H1 (cell line): Measurements from ENCODE around the gene ARHGEF7. TPM values are rescaled to one million over a fixed set of nuclear protein-coding genes. Genes with fewer than 3 reads are reported as not detected.

Experiments
- CTCF ChIA-PET: fragments of 300-600 bp; sonication (Branson Sonifier 250); formaldehyde crosslinking; loops from one replicate; lab custom pipeline; 2021; ENCODE audit not compliant: partially characterized antibody; lab: Charles Lee
- POLR2A ChIA-PET: fragments of 300-600 bp; sonication (Branson Sonifier 250); formaldehyde crosslinking; loops from one replicate; lab custom pipeline; 2021; ENCODE audit warnings: inconsistent platforms; ENCODE audit not compliant: partially characterized antibody; lab: Charles Lee
- DNase-seq, 2 experiments: peaks; one replicate each; pipeline versions ENCODE4 v3.0.0 to v3.0.0-alpha.2; 2010 to 2022; ENCODE audit warnings: low spot score in 2 of 2, low read depth in 1 of 2, mixed read lengths in 1 of 2
- FAIRE-seq: peaks from 2 replicates; lab custom pipeline; 2011; peaks lifted over from hg19 to GRCh38; lab: Jason Lieb, UNC
- H2AFZ ChIP-seq: 2 replicates; pipeline ENCODE4 v1.8.1; 2012; ENCODE audit warnings: low read length, inconsistent platforms
- H2AK5ac ChIP-seq: 2 replicates; pipeline ENCODE4 v1.6.1; 2013; ENCODE audit warnings: low read depth, low read length
- H2BK120ac ChIP-seq: replicated peaks from 2 replicates; pipeline ENCODE3; 2013; ENCODE audit warnings: low read depth, low read length, inconsistent platforms
- H2BK12ac ChIP-seq: 2 replicates; pipeline ENCODE4 v1.6.1; 2013; ENCODE audit warnings: low read depth, low read length
- H2BK15ac ChIP-seq: 2 replicates; pipeline ENCODE4 v1.6.1; 2013; ENCODE audit warnings: low read length
- H2BK20ac ChIP-seq: 2 replicates; pipeline ENCODE4 v1.6.1; 2013; ENCODE audit warnings: low read length
- H2BK5ac ChIP-seq: 2 replicates; pipeline ENCODE4 v1.6.1; 2013; ENCODE audit warnings: low read depth, low read length
- H3K14ac ChIP-seq: 2 replicates; pipeline ENCODE4 v1.6.1; 2013; ENCODE audit warnings: inconsistent platforms; ENCODE audit not compliant: insufficient read length
- H3K18ac ChIP-seq: 2 replicates; pipeline ENCODE4 v1.6.1; 2013; ENCODE audit warnings: low read length; ENCODE audit errors: extremely low read depth
- H3K23ac ChIP-seq: 2 replicates; pipeline ENCODE4 v1.6.1; 2013; ENCODE audit warnings: inconsistent platforms; ENCODE audit not compliant: insufficient read length
- H3K23me2 ChIP-seq: 2 replicates; pipeline ENCODE4 v1.6.1; 2013; ENCODE audit warnings: low read depth, low read length
- H3K27ac ChIP-seq: 2 replicates; pipeline ENCODE4 v1.6.1; 2011; ENCODE audit warnings: low read depth, low read length, inconsistent platforms
- H3K27me3 ChIP-seq, 4 experiments: replicated peaks in 1 of 4; 1 replicate in 1 of 4; 2 replicates in 3 of 4; pipeline versions ENCODE4 v1.6.1 to v1.8.1; 2011 to 2013; ENCODE audit warnings: low read length in 3 of 4, mild to moderate bottlenecking in 3 of 4, inconsistent platforms in 2 of 4, mixed read lengths in 2 of 4, moderate library complexity in 1 of 4; ENCODE audit not compliant: control insufficient read depth in 3 of 4, insufficient read depth in 3 of 4; ENCODE audit errors: extremely low read depth in 1 of 4
- H3K36me3 ChIP-seq, 4 experiments: 2 replicates each; pipeline versions ENCODE4 v1.6.1 to v1.8.1; 2011 to 2013; ENCODE audit warnings: mild to moderate bottlenecking in 4 of 4, low read length in 3 of 4, moderate library complexity in 2 of 4, control low read depth in 1 of 4, inconsistent platforms in 1 of 4; ENCODE audit not compliant: insufficient read depth in 4 of 4, control insufficient read depth in 2 of 4
- H3K4ac ChIP-seq: replicated peaks from 2 replicates; pipeline ENCODE3; 2013; ENCODE audit warnings: low read length, low read depth, mixed read lengths, inconsistent platforms; ENCODE audit not compliant: insufficient read length
- H3K4me1 ChIP-seq, 4 experiments: replicated peaks in 1 of 4; 1 replicate in 1 of 4; 2 replicates in 3 of 4; pipeline versions ENCODE4 v1.6.1 to v1.8.1; 2011 to 2013; ENCODE audit warnings: low read length in 3 of 4, inconsistent platforms in 2 of 4, mixed read lengths in 1 of 4; ENCODE audit not compliant: insufficient read depth in 4 of 4, control insufficient read depth in 3 of 4
- H3K4me2 ChIP-seq, 2 experiments: 2 replicates each; pipeline versions ENCODE4 v1.6.1 to v1.8.1; 2011 to 2013; ENCODE audit warnings: low read depth in 2 of 2, low read length in 2 of 2, control low read depth in 1 of 2, inconsistent platforms in 1 of 2, mild to moderate bottlenecking in 1 of 2; ENCODE audit not compliant: insufficient read depth in 1 of 2
- H3K4me3 ChIP-seq, 4 experiments: fragments of 200-600, 300-600 bp in 1 of 4; sonication (generic), shearing (Covaris generic), sonication (Bioruptor Twin) in 1 of 4; 2 replicates each; pipeline versions ENCODE4 v1.5.1 to v1.8.1; 2011 to 2016; ENCODE audit warnings: low read length in 4 of 4, low read depth in 3 of 4, control low read depth in 2 of 4, inconsistent platforms in 2 of 4, mild to moderate bottlenecking in 2 of 4, mixed read lengths in 1 of 4, moderate library complexity in 1 of 4; ENCODE audit not compliant: insufficient read depth in 2 of 4; ENCODE audit errors: extremely low read depth in 1 of 4
- H3K56ac ChIP-seq: replicated peaks from 2 replicates; pipeline ENCODE3; 2013; ENCODE audit warnings: low read depth, mild to moderate bottlenecking, mixed read lengths, low read length, inconsistent platforms; ENCODE audit not compliant: insufficient read length
- H3K79me1 ChIP-seq: 2 replicates; pipeline ENCODE4 v1.6.1; 2013; ENCODE audit warnings: low read depth, low read length, control low read depth
- H3K79me2 ChIP-seq, 2 experiments: 2 replicates each; pipeline versions ENCODE4 v1.6.1 to v1.8.1; 2012 to 2013; ENCODE audit warnings: low read length in 2 of 2, mild to moderate bottlenecking in 2 of 2, inconsistent platforms in 1 of 2; ENCODE audit not compliant: insufficient read depth in 2 of 2, control insufficient read depth in 1 of 2
- H3K9ac ChIP-seq, 4 experiments: replicated peaks in 1 of 4; 1 replicate in 1 of 4; 2 replicates in 3 of 4; pipeline versions ENCODE4 v1.6.1 to v1.8.1; 2011 to 2013; ENCODE audit warnings: low read depth in 3 of 4, low read length in 3 of 4, control low read depth in 2 of 4, mild to moderate bottlenecking in 2 of 4, moderate library complexity in 2 of 4, inconsistent platforms in 1 of 4; ENCODE audit errors: extremely low read depth in 1 of 4
- H3K9me3 ChIP-seq, 2 experiments: 2 replicates each; pipeline versions ENCODE4 v1.6.1 to v1.8.1; 2012 to 2013; ENCODE audit warnings: mild to moderate bottlenecking in 2 of 2, moderate library complexity in 2 of 2, control low read depth in 1 of 2, inconsistent platforms in 1 of 2, low read depth in 1 of 2, low read length in 1 of 2, mixed read lengths in 1 of 2; ENCODE audit not compliant: insufficient read depth in 2 of 2
- H4K20me1 ChIP-seq, 2 experiments: replicated peaks in 1 of 2; 2 replicates each; pipeline versions ENCODE3 to v1.8.1; 2011 to 2013; ENCODE audit warnings: inconsistent platforms in 2 of 2, low read length in 2 of 2, mild to moderate bottlenecking in 1 of 2; ENCODE audit not compliant: insufficient read depth in 2 of 2, control insufficient read depth in 1 of 2
- H4K5ac ChIP-seq: 2 replicates; pipeline ENCODE4 v1.6.1; 2013; ENCODE audit warnings: low read length, low read depth, mixed read lengths, inconsistent platforms; ENCODE audit not compliant: insufficient read length
- H4K8ac ChIP-seq: 2 replicates; pipeline ENCODE4 v1.8.0; 2013; ENCODE audit warnings: mild to moderate bottlenecking, moderate library complexity, low read length, inconsistent platforms; ENCODE audit not compliant: insufficient read depth; ENCODE audit errors: extremely low read depth
- H4K91ac ChIP-seq: replicated peaks from 2 replicates; pipeline ENCODE3; 2013; ENCODE audit warnings: low read length, mixed read lengths, inconsistent platforms; ENCODE audit not compliant: insufficient read length
- ATF3 ChIP-seq: IDR thresholded peaks from 2 replicates; pipeline ENCODE4 v1.6.1; 2011; ENCODE audit warnings: low read depth, mild to moderate bottlenecking, low read length; ENCODE audit not compliant: insufficient read depth
- BRCA1 ChIP-seq: IDR thresholded peaks from 2 replicates; pipeline ENCODE4 v1.6.1; 2012; ENCODE audit warnings: low read depth, low read length, improper control_type of control experiment
- CEBPB ChIP-seq: IDR thresholded peaks from 2 replicates; pipeline ENCODE4 v1.6.1; 2012; ENCODE audit warnings: low read depth, low read length
- CHD2 ChIP-seq: IDR thresholded peaks from 2 replicates; pipeline ENCODE4 v1.6.1; 2012; ENCODE audit warnings: low read length, improper control_type of control experiment
- FOSL1 ChIP-seq: IDR thresholded peaks from 2 replicates; pipeline ENCODE4 v1.6.1; 2011; ENCODE audit warnings: mild to moderate bottlenecking, low read depth, low read length, moderate library complexity; ENCODE audit not compliant: insufficient read depth
- HDAC2 ChIP-seq, 2 experiments: fragments of 300-600 bp in 1 of 2; sonication (generic) in 1 of 2; IDR thresholded peaks; 2 replicates each; pipeline ENCODE4 v1.6.1; 2011 to 2012; ENCODE audit warnings: low read depth in 2 of 2, low read length in 2 of 2, mild to moderate bottlenecking in 2 of 2, moderate library complexity in 2 of 2, borderline replicate concordance in 1 of 2, inconsistent platforms in 1 of 2
- KDM5A ChIP-seq: fragments of 200-600 bp; IDR thresholded peaks from 2 replicates; pipeline ENCODE4 v1.7.1; 2012; ENCODE audit warnings: mild to moderate bottlenecking, low read length, inconsistent platforms, mixed read lengths
- PHF8 ChIP-seq: fragments of 200-600 bp; sonication (generic); conservative IDR thresholded peaks from 2 replicates; pipeline ENCODE4 v1.7.1; 2012; ENCODE audit warnings: low read depth, mild to moderate bottlenecking, inconsistent platforms, low read length, moderate library complexity
- RAD21 ChIP-seq, 2 experiments: IDR thresholded peaks in 1 of 2; conservative IDR thresholded peaks in 1 of 2; 2 replicates each; pipeline ENCODE4 v1.6.1; 2011; ENCODE audit warnings: low read depth in 2 of 2, low read length in 2 of 2, improper control_type of control experiment in 1 of 2, inconsistent platforms in 1 of 2, mild to moderate bottlenecking in 1 of 2, moderate library complexity in 1 of 2
- RBBP5 ChIP-seq: IDR thresholded peaks from 2 replicates; pipeline ENCODE4 v1.7.1; 2012; ENCODE audit warnings: low read depth, mild to moderate bottlenecking, inconsistent platforms, low read length, moderate library complexity, borderline replicate concordance
- SP2 ChIP-seq: IDR thresholded peaks from 2 replicates; pipeline ENCODE4 v1.6.1; 2012; ENCODE audit warnings: mild to moderate bottlenecking, low read length, inconsistent platforms
- WGBS, 2 experiments: shearing (Covaris generic) in 1 of 2; methylation state at CpG; one replicate each; pipeline versions ENCODE4 v1.1.6 to v1.1.7; 2013 to 2015; ENCODE audit warnings: low lambda C conversion rate in 2 of 2, mixed read lengths in 2 of 2, inconsistent platforms in 1 of 2, low coverage in 1 of 2, missing lambda C conversion rate in 1 of 2; ENCODE audit not compliant: insufficient replicate concordance in 2 of 2, insufficient coverage in 1 of 2, insufficient read length in 1 of 2; ENCODE audit errors: extremely low coverage in 1 of 2, missing lambda C conversion rate in 1 of 2; 5-methylcytosine and 5-hydroxymethylcytosine counted together
- polyA plus RNA-seq, 7 experiments: library from polyadenylated mRNA; depleted of rRNA in 3 of 7; stranded (reverse) in 5 of 7; unstranded in 2 of 7; fragments of >200 nt in 5 of 7; fragments of 200-250 nt in 2 of 7; gene quantifications; 1 replicate in 5 of 7; 2 replicates in 1 of 7; 4 replicates in 1 of 7; pipeline versions ENCODE4 v1.2.1 to v1.2.3, GENCODE V29; 2011 to 2013; ENCODE audit warnings: missing spikeins in 2 of 7, mixed read lengths in 2 of 7
- total RNA-seq: library from RNA; stranded (reverse); fragmentation: NEBNext Ultra II Directional; extraction: Animal tissue kit (Norgen Biotek cat#: 25700); gene quantifications from 2 replicates; pipeline ENCODE4 v1.2.1, GENCODE V29; 2021

ARHGEF7 gene
- total and polyA plus RNA-seq, 2 of the 8 experiments (the other 6 are each of a cell fraction or from before 2014, with no cell fraction given), result 26.2 to 56.5 TPM

- no peak overlapping the region for H4K5ac ChIP-seq
- H3K18ac ChIP-seq, result no peak overlapping the region
- POLR2A ChIA-PET, result no interaction called here
- H3K9me3 ChIP-seq, result no peaks in the 10 kb centered on the region
- no peak overlapping the region for H4K91ac ChIP-seq
- H2BK15ac ChIP-seq, result no peak overlapping the region
- H4K8ac ChIP-seq, result no peak overlapping the region
- H3K56ac ChIP-seq, result no peak overlapping the region
- CTCF ChIA-PET, result interaction anchor here (0.8 to 1.6 kb wide), 4 partner anchors 11 to 106 kb away, joined by 3 read pairs; no protein-coding TSS in a partner anchor
- no peak overlapping the region for H3K4me3 ChIP-seq
- no peak overlapping the region for H3K23ac ChIP-seq
- H2BK12ac ChIP-seq, result no peak overlapping the region
- no peak overlapping the region for H3K4me2 ChIP-seq
- no peak overlapping the region for H3K27ac ChIP-seq
- no peaks in the 10 kb centered on the region for H3K4me1 ChIP-seq
- H3K9ac ChIP-seq, result no peak overlapping the region
- no peak overlapping the region for H2BK5ac ChIP-seq
- H3K23me2 ChIP-seq, result no peaks in the 10 kb centered on the region
- H2AFZ ChIP-seq, result no peak overlapping the region
- DNase-seq, result no peak
- peaks cover 7 to 25% (median 17%) of the 10 kb centered on the region in 4 experiments; a peak in 5 of 8 replicates for H3K36me3 ChIP-seq
- peaks cover 0 to 2% of the 10 kb centered on the region in 2 experiments for H4K20me1 ChIP-seq
- no peak overlapping the region for H3K4ac ChIP-seq
- no peak for FAIRE-seq
- no peak overlapping the region for H3K14ac ChIP-seq
- H3K27me3 ChIP-seq, result no peaks in the 10 kb centered on the region
- H3K79me2 ChIP-seq, result no peaks in the 10 kb centered on the region
- H2BK120ac ChIP-seq, result no peak overlapping the region
- H3K79me1 ChIP-seq, result no peaks in the 10 kb centered on the region; the same call in 1 of the 2 replicates
- WGBS, 2 experiments, result 83% methylated on average over 13 of the region's 13 CpGs; no CpG with 5 or more reads in 1 of the 2 experiments
- H2BK20ac ChIP-seq, result no peak overlapping the region
- H2AK5ac ChIP-seq, result no peak overlapping the region
- no peak for TF ChIP-seq CEBPB
- TF ChIP-seq HDAC2 (IDR thresholded peaks at IDR 0.05; ENCODE audit: borderline replicate concordance in 1 of 2, low read depth in 2 of 2, low read length in 2 of 2), result no peak
- TF ChIP-seq RAD21 (IDR thresholded peaks at IDR 0.05 in 1 of 2, conservative IDR thresholded peaks at IDR 0.05 in 1 of 2; ENCODE audit: low read depth in 2 of 2, low read length in 2 of 2), result no peak
- TF ChIP-seq PHF8, result no peak
- TF ChIP-seq FOSL1, result no peak
- no peak for TF ChIP-seq KDM5A
- TF ChIP-seq BRCA1, result no peak
- no peak for TF ChIP-seq CHD2
- no peak for TF ChIP-seq SP2
- no peak for TF ChIP-seq RBBP5
- no peak for TF ChIP-seq ATF3
Observed at GRCh38 chr13:111298214-111298975, 183.3 kb downstream of the ARHGEF7 start.
